ENCODE results near the gene PBX1.

GRCh38 chr1:164769486-164770130 lies 210.6 kb downstream of the PBX1 start:
- no peak for TF ChIP-seq EZH2 (IDR thresholded peaks at IDR 0.05; ENCODE audit: low read length)
- no peak for TF ChIP-seq CTCF (optimal IDR thresholded peaks at IDR 0.05 in 1 of 3, IDR thresholded peaks at IDR 0.05 in 1 of 3, conservative IDR thresholded peaks at IDR 0.05 in 1 of 3; ENCODE audit: extremely low read depth in 1 of 3, insufficient read depth in 2 of 3, low read length in 3 of 3)
